HepG2 (cell line): ENCODE data around the gene MPC1. TPM values are rescaled to one million over a fixed set of nuclear protein-coding genes. Genes with fewer than 3 reads are reported as not detected.

Source experiments
- FUBP1 ChIP-seq: sonication (generic); formaldehyde crosslinking; IDR thresholded peaks from 2 replicates; pipeline ENCODE4 v1.5.1; 2020; ENCODE audit warnings: missing genetic modification reagents, mild to moderate bottlenecking, borderline replicate concordance
- MAF1 ChIP-seq: sonication (generic); formaldehyde crosslinking; IDR thresholded peaks from 2 replicates; pipeline ENCODE4 v1.5.0; 2020; ENCODE audit warnings: missing genetic modification reagents, borderline replicate concordance
- MXD3 ChIP-seq: IDR thresholded peaks from 2 replicates; pipeline ENCODE4 v1.6.1; 2016; ENCODE audit warnings: mild to moderate bottlenecking, missing biosample characterization, missing genetic modification reagents
- PBX2 ChIP-seq: IDR thresholded peaks from 2 replicates; pipeline ENCODE4 v1.6.1; 2016; ENCODE audit warnings: control low read depth
- RXRB ChIP-seq: IDR thresholded peaks from 2 replicates; pipeline ENCODE4 v1.6.1; 2016; ENCODE audit warnings: borderline replicate concordance, missing genetic modification reagents, missing compliant biosample characterization
- SATB2 ChIP-seq: sonication (generic); formaldehyde crosslinking; IDR thresholded peaks from 2 replicates; pipeline ENCODE4 v1.5.0; 2020; ENCODE audit warnings: missing genetic modification reagents
- TEAD3 ChIP-seq: optimal IDR thresholded peaks from 2 replicates; pipeline ENCODE3; 2016; ENCODE audit warnings: borderline replicate concordance
- UBTF ChIP-seq: sonication (generic); formaldehyde crosslinking; IDR thresholded peaks from 2 replicates; pipeline ENCODE4 v1.4.0; 2020; ENCODE audit warnings: mild to moderate bottlenecking, missing genetic modification reagents
- ZBTB7A ChIP-seq: sonication (generic); formaldehyde crosslinking; IDR thresholded peaks from 2 replicates; pipeline ENCODE4 v1.8.0; 2022; ENCODE audit warnings: mild to moderate bottlenecking, missing genetic modification reagents
- ZNF646 ChIP-seq: sonication (generic); formaldehyde crosslinking; IDR thresholded peaks from 2 replicates; pipeline ENCODE4 v1.9.0; 2021; ENCODE audit warnings: mild to moderate bottlenecking, missing genetic modification reagents
- ZNF687 ChIP-seq: sonication (generic); formaldehyde crosslinking; IDR thresholded peaks from 2 replicates; pipeline ENCODE4 v1.5.1; 2020; ENCODE audit warnings: mild to moderate bottlenecking, missing genetic modification reagents, moderate library complexity
- polyA plus RNA-seq, 8 experiments: library from polyadenylated mRNA; depleted of rRNA in 3 of 8; stranded (reverse) in 7 of 8; unstranded in 1 of 8; fragments of >200 nt; fragmentation: Illumina TruSeq in 4 of 8; extraction: Trizol in 4 of 8; gene quantifications; 2 replicates each; pipeline versions ENCODE4 v1.2.1 to v1.2.3, GENCODE V29; 2011 to 2016; ENCODE audit warnings: low read depth in 4 of 8, missing spikeins in 1 of 8, mixed read lengths in 1 of 8; ENCODE audit not compliant: insufficient read depth in 1 of 8
- total RNA-seq, 5 experiments: library from RNA; depleted of rRNA; stranded (reverse); fragments of >200 nt; fragmentation: Illumina TruSeq; extraction: Trizol; gene quantifications; 2 replicates each; pipeline ENCODE4 v1.2.3, GENCODE V29; 2016; ENCODE audit warnings: low read depth in 1 of 5

The MPC1 gene
- total and polyA plus RNA-seq, 2 of the 13 experiments (the other 11 are each of a cell fraction or from before 2014, with no cell fraction given), result 189 to 214 TPM

GRCh38 chr6:166388290-166389004, 5.7 kb upstream of the MPC1 start (continued):
- TF ChIP-seq PBX2 (CRISPR knock-in tag) (0 out of 2 replicates have a peak, but pooled peaks have one; percentile 4), FUBP1 (CRISPR knock-in tag) (no peak), UBTF (CRISPR knock-in tag) (0 out of 2 replicates have a peak, but pooled peaks have one; percentile 3), ZNF646 (0 out of 2 replicates have a peak, but pooled peaks have one; percentile 14), SATB2 (no peak), ZBTB7A (CRISPR knock-in tag) (no peak), RXRB (CRISPR knock-in tag) (no peak), MAF1 (CRISPR knock-in tag) (no peak), TEAD3 (peak; percentile 49), MXD3 (peak; percentile 23; the same call in 1 of the 2 replicates), ZNF687 (CRISPR knock-in tag) (peak; percentile 77)
